Neutrophil (primary cell): ENCODE measurements around the gene GNG12.
A peak's percentile ranks its signal among the peaks of the same experiment; 100 is the strongest.

Source experiments
- H3K27ac ChIP-seq: fragments of 200-600 bp; sonication (generic); 2 replicates; pipeline ENCODE4 v1.5.1; 2016; ENCODE audit warnings: mild to moderate bottlenecking, moderate library complexity
- H3K27me3 ChIP-seq: fragments of 200-600 bp; sonication (generic); 2 replicates; pipeline ENCODE4 v1.6.0; 2016; ENCODE audit warnings: mild to moderate bottlenecking
- H3K36me3 ChIP-seq: fragments of 200-600 bp; sonication (generic); 2 replicates; pipeline ENCODE4 v1.5.1; 2017
- H3K4me1 ChIP-seq, 2 experiments: fragments of 200-600 bp in 1 of 2; sonication (generic) in 1 of 2; 1 replicate in 1 of 2; 2 replicates in 1 of 2; pipeline versions ENCODE4 v1.5.1 to v1.6.1; 2013 to 2016; ENCODE audit warnings: low read depth in 1 of 2, low read length in 1 of 2, mild to moderate bottlenecking in 1 of 2, moderate library complexity in 1 of 2; ENCODE audit not compliant: control insufficient read depth in 1 of 2, insufficient read depth in 1 of 2
- H3K4me3 ChIP-seq, 2 experiments: fragments of 200-600 bp in 1 of 2; sonication (generic) in 1 of 2; 1 replicate in 1 of 2; 2 replicates in 1 of 2; pipeline ENCODE4 v1.5.1; 2013 to 2016; ENCODE audit warnings: low read depth in 1 of 2, low read length in 1 of 2, mild to moderate bottlenecking in 1 of 2, moderate library complexity in 1 of 2
- H3K9me3 ChIP-seq: fragments of 200-600 bp; sonication (generic); 2 replicates; pipeline ENCODE4 v1.5.1; 2016
- TF ChIP-seq, protein P1 (sequence below): fragments of 200-600 bp; sonication (generic); IDR thresholded peaks from 2 replicates; pipeline ENCODE4 v1.5.1; 2016; ENCODE audit warnings: antibody characterized with exemption

GNG12 gene

DNA sequence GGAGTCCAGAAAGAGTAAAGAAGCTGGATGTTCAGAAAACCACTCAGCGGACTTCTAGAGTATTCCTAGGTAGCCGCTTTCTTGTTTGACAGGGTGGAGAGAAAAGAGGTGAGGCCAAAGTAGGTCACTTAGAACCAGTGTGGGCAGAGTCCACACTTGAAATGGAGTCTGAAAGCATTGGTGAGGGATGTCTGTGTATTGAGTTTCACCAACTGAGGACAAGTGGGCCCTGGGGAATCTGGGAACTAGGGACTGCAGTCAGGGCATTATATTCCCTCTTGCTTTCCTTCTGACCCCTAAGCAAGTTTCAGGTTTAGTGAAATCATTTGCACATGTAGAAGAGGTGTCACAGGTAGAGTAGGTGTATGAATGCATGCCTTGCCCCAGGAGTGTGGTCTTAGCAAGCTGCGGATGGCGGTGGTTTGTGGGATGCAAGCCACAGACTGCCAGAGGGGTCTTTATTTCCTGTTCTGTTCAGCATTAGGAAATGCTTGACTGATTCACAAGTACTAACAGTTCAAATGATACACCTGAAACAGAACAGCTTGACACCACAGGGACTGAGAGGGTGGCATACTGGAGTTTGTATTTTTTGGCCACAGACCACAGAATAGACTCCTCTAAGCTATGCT is 1.1 kb upstream of the GNG12 start:
- Histone ChIP-seq H3K4me3 (no peak overlapping the region), H3K4me1 (peaks cover 12 to 19% of the 10 kb centered on the region in 2 experiments), H3K27me3 (peaks cover 100% of the 10 kb centered on the region)

DNA sequence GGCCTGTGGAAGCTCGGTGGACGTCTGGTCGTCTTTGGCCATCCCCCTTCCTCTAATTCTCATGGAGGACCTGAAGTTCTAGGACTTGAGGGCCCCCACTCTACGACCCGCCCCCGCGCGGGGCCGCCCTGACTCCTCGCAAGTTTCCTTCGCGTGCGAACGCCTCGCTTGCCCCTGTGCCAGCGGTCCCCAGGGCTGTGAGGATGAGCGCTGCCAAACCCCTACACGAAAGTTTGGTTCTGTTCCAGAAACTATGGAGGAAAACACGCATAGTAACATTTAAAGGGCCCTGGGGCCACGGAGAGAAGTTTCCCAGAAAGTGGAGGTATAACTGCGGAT is 304 bp upstream of the GNG12 start:
- TF ChIP-seq, protein P1, sequence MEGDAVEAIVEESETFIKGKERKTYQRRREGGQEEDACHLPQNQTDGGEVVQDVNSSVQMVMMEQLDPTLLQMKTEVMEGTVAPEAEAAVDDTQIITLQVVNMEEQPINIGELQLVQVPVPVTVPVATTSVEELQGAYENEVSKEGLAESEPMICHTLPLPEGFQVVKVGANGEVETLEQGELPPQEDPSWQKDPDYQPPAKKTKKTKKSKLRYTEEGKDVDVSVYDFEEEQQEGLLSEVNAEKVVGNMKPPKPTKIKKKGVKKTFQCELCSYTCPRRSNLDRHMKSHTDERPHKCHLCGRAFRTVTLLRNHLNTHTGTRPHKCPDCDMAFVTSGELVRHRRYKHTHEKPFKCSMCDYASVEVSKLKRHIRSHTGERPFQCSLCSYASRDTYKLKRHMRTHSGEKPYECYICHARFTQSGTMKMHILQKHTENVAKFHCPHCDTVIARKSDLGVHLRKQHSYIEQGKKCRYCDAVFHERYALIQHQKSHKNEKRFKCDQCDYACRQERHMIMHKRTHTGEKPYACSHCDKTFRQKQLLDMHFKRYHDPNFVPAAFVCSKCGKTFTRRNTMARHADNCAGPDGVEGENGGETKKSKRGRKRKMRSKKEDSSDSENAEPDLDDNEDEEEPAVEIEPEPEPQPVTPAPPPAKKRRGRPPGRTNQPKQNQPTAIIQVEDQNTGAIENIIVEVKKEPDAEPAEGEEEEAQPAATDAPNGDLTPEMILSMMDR, result no peak
- Histone ChIP-seq H3K4me1 (peaks cover 12 to 19% of the 10 kb centered on the region in 2 experiments), H3K4me3 (peak overlapping the region in 1 of 2 experiments; percentile 33), H3K36me3 (no peaks in the 10 kb centered on the region), H3K9me3 (no peaks in the 10 kb centered on the region), H3K27ac (no peak overlapping the region), H3K27me3 (peaks cover 98% of the 10 kb centered on the region)

More for the DNA sequence above, 1.1 kb upstream of the GNG12 start:
- Histone ChIP-seq H3K27ac (no peak overlapping the region), H3K9me3 (no peaks in the 10 kb centered on the region), H3K36me3 (no peaks in the 10 kb centered on the region)
- TF ChIP-seq, protein P1, result no peak

DNA sequence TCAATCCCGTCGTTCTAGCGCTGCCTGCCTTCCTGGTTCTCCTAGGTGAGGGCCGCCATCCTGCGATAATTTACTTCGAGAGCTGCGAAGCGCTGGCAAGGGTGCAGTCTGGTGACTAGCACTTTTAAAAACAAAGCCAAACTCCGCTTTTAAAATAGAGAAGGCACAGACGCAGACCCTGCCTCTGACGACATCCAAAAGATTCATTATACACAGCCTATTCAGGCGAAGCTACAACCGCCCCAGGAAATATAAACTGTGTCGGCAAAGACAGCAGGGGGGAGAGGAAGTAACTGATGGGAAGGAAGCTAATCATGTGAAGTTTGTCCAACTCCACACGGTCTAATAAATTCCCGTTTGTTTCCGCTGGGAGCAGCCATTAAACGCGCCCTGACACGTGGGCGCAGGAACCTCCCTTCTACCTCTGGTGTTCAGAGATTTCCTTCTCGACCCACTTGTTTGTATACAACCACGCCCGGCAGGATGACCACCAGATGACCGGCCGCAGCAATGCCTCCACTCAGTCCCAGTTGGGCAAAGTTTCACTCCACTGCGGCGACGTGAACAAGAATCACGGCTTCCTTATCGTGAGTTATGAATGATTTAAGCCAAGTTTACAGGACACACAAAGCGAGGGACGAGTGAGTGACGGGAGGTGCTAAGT is 1.3 kb downstream of the GNG12 start:
- Histone ChIP-seq H3K27me3 (peaks cover 90% of the 10 kb centered on the region), H3K4me1 (peaks cover 12 to 19% of the 10 kb centered on the region in 2 experiments), H3K4me3 (peak overlapping the region in 1 of 2 experiments; percentile 33), H3K9me3 (no peaks in the 10 kb centered on the region), H3K36me3 (no peaks in the 10 kb centered on the region), H3K27ac (no peak overlapping the region)
- TF ChIP-seq, protein P1, result no peak

DNA sequence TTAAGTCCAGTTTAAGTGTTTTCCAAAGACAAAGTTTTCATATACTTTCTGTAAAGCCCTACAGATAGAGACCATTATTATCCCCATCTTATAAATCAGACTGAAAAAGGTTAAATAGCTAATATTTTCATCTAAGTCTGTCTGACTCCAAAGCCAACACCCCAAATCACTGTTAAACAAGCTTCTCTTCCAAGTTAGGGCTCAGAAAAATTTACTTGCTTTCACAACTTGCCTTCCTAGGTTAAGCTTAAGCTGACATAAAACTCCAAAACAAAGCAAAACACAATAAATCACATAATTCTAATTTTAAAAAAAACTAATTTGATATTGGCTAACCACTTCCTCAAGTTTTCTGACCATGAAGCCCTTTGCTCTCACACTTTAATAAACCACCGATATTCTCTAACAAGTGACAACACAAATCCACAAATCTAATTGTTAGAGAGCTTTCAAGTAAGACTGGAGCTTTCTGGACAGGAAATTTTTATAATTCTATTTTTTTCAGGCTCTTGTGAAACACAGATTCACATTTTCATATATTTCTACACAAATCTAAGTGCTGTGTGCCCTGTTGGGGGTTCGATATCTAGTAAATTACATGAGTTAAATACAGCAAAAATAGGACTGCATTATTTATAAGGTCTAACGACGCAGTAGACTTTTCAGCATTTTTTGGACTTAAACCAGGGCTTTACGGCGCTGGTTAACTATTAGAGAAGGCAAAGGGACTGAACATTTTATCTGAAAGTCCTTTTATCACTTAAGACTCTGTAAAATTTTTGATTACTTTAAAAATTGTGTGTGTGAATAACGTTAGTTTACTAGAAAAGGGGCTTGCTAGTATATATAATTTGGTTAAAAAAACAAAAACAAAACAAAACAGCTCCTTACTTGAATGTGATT is 2.1 kb downstream of the GNG12 start:
- no peaks in the 10 kb centered on the region for H3K36me3 ChIP-seq
- no peaks in the 10 kb centered on the region for H3K9me3 ChIP-seq
- peaks cover 82% of the 10 kb centered on the region for H3K27me3 ChIP-seq
- H3K27ac ChIP-seq, result no peak overlapping the region
- H3K4me1 ChIP-seq, result peaks cover 12 to 19% of the 10 kb centered on the region in 2 experiments
- H3K4me3 ChIP-seq, result no peak overlapping the region
- TF ChIP-seq, protein P1, result no peak

DNA sequence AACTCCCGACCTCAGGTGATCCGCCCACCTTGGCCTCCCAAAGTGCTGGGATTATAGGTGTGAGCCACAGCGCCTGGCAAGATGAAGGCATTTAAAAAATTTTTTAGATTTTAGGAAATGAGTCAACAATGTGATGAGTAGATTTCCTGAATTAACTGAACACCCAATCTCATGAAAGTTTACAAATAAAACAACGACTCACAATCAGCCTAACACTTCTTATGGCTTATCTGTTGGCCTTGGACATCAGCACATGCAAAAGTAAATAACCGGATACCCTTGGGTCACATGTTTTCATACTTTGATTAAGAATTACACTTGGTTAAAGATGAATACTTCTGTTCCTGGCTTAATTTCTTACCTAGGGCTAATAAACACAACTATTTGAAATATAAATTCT is 3.0 kb downstream of the GNG12 start:
- no peak overlapping the region for H3K4me3 ChIP-seq
- TF ChIP-seq, protein P1, result no peak

More for the DNA sequence above, 3.0 kb downstream of the GNG12 start:
- peaks cover 72% of the 10 kb centered on the region for H3K27me3 ChIP-seq
- no peaks in the 10 kb centered on the region for H3K9me3 ChIP-seq
- H3K36me3 ChIP-seq, result no peaks in the 10 kb centered on the region
- no peak overlapping the region for H3K27ac ChIP-seq
- H3K4me1 ChIP-seq, result peaks cover 12 to 19% of the 10 kb centered on the region in 2 experiments
